Measurements from ENCODE around the gene RBM11.

DNA sequence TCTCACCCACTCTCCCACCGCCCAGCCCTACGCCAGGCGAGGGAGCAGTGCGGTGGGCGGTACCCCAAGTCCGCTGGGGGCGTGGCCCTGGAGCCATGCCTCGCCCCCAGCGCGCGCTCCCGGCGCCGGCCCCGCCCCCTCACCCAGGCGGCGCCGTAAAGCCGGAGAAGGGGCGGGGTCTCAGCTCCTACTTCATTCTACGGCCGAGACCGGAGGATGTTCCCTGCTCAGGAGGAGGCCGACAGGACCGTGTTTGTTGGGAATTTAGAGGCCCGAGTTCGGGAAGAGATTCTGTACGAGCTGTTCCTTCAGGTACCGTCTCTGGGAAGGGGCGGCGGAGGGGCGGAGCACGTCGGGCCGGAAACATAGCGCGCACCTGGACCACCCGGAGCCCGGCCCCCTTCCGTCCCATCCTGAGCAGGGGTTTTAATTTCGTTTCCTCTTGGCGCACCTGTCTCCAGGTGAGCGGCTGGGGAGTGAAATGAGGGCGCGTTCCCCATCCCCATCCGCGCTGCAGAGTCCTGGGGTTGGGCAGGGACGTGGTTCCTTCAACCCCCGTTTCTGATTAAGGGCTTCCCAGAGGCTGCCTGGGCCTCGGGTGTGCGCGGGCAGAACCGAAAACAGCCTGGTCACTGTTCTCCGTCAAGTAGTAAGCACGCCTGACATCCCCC, at the start of gene RBM11:
- TF ChIP-seq, protein P1, sequence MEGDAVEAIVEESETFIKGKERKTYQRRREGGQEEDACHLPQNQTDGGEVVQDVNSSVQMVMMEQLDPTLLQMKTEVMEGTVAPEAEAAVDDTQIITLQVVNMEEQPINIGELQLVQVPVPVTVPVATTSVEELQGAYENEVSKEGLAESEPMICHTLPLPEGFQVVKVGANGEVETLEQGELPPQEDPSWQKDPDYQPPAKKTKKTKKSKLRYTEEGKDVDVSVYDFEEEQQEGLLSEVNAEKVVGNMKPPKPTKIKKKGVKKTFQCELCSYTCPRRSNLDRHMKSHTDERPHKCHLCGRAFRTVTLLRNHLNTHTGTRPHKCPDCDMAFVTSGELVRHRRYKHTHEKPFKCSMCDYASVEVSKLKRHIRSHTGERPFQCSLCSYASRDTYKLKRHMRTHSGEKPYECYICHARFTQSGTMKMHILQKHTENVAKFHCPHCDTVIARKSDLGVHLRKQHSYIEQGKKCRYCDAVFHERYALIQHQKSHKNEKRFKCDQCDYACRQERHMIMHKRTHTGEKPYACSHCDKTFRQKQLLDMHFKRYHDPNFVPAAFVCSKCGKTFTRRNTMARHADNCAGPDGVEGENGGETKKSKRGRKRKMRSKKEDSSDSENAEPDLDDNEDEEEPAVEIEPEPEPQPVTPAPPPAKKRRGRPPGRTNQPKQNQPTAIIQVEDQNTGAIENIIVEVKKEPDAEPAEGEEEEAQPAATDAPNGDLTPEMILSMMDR (IDR thresholded peaks at IDR 0.05), result no peak
- TF ChIP-seq POLR2A (IDR thresholded peaks at IDR 0.05), result peak in 1 of 4 donors; percentile 31
- no peak for TF ChIP-seq EP300 (IDR thresholded peaks at IDR 0.05)

Data from upper lobe of left lung (tissue), 4 donors.